ENCODE measurements around the gene WDR62.

The WDR62 gene

DNA sequence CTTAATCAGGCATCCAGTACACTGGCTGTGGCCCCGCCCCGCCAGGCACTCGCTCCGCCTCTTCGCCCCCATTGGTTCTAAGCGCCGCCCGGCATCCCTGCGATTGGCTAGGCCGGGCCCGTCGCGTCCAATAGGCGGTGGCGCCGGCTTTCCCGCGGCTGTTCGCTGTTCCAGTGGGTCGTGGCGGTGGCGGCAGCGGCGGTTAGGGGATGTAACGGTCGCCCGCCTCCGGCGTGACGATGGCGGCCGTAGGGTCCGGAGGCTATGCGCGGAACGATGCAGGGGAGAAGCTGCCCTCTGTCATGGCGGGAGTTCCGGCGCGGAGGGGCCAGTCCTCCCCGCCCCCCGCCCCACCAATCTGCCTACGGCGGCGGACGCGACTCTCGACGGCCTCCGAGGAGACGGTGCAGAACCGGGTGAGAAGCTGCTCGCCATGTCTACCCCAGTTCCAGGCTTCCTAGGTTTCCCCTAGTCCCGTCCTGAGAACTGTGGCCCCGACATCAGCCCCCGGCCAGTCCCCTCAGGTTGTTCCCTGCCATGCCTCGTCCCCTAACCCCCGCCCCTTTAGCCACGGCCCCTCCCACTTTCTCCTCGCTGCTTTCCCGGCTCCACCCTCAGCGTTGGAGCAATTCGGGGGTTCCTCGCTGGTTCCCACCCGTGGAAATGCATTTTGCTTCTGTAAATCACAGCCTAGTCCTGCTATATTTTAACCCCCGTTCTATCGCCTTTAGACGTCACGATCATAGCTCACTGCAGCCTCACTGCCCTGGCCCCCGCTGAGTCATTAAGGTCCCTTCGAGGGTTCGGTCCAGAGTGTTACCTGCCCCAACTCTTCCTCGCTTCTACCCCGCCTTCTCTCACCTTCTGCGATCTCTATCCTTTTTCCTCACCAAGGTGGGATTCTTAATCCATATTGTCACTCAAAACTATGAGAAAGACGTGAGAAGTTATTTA is at the start of gene WDR62:
WDR62 (plus strand) TSS at position 165 of the 954 bp plus-strand sequence; CDS start at position 240, 75 bp downstream.
- peak; percentile 97 to 99 for DNase-seq
- TF ChIP-seq POLR2A (IDR thresholded peaks at IDR 0.05; ENCODE audit: low read length) (peak; percentile 75), GATA1 (IDR thresholded peaks at IDR 0.05; ENCODE audit: low read depth, low read length) (no peak)

DNA sequence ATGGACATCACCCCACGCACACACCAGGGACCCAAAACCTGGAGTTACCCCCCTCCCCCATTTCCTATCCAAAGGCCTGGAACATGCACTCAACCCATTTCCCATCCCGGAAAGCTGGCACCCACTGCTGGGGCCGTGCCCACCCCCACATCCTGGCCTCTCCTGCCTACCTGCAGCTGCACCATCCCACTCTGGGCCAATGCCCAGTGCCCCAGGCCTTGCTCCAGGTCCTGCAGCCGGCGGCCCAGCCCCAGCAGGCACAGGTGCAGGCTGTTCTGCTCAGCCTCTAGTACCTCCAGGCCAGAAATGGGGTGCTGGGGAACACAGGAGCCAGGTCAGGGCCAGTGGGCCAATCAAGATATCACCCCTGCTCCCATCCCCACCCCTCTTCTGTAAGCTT is 47.7 kb upstream of the WDR62 start:
- TF ChIP-seq POLR2A (IDR thresholded peaks at IDR 0.05; ENCODE audit: low read length) (no peak), GATA1 (IDR thresholded peaks at IDR 0.05; ENCODE audit: low read depth, low read length) (no peak)
- DNase-seq, result no peak

- TF ChIP-seq GATA1 (IDR thresholded peaks at IDR 0.05; ENCODE audit: low read depth, low read length) (no peak), POLR2A (IDR thresholded peaks at IDR 0.05; ENCODE audit: low read length) (no peak)
- DNase-seq, result no peak
These were observed 46.2 kb upstream of the WDR62 start, which contains the start of gene SYNE4 for GRCh38 chr19:36008336-36008978. SYNE4 (minus strand) TSS chr19:36008813; CDS start chr19:36008681, 132 bp downstream.

- DNase-seq, result peak; percentile 69
- no peak for TF ChIP-seq GATA1 (IDR thresholded peaks at IDR 0.05; ENCODE audit: low read depth, low read length)
These were observed 45.5 kb upstream of the WDR62 start for GRCh38 chr19:36009220-36009619.

GRCh38 chr19:36009633-36010379 is 44.9 kb upstream of the WDR62 start:
- TF ChIP-seq POLR2A (IDR thresholded peaks at IDR 0.05; ENCODE audit: low read length) (no peak), GATA1 (IDR thresholded peaks at IDR 0.05; ENCODE audit: low read depth, low read length) (no peak)
- DNase-seq, result no peak

GRCh38 chr19:36010402-36010801 is 44.3 kb upstream of the WDR62 start:
- DNase-seq, result no peak
- no peak for TF ChIP-seq POLR2A (IDR thresholded peaks at IDR 0.05; ENCODE audit: low read length)
- TF ChIP-seq GATA1 (IDR thresholded peaks at IDR 0.05; ENCODE audit: low read depth, low read length), result no peak

- TF ChIP-seq POLR2A (IDR thresholded peaks at IDR 0.05; ENCODE audit: low read length), result no peak
- TF ChIP-seq GATA1 (IDR thresholded peaks at IDR 0.05; ENCODE audit: low read depth, low read length), result no peak
- peak; percentile 71 to 75 for DNase-seq
These were observed 41.3 kb upstream of the WDR62 start for GRCh38 chr19:36013280-36014011.

- DNase-seq, result peak; percentile 99
These were observed 40.4 kb upstream of the WDR62 start, which contains the start of gene ALKBH6 for GRCh38 chr19:36014012-36014924. ALKBH6 (minus strand) TSS chr19:36014213; CDS start chr19:36013397, 816 bp downstream.

GRCh38 chr19:36019061-36019670 is 35.5 kb upstream of the WDR62 start:
- TF ChIP-seq GATA1 (IDR thresholded peaks at IDR 0.05; ENCODE audit: low read depth, low read length), result no peak
- TF ChIP-seq POLR2A (IDR thresholded peaks at IDR 0.05; ENCODE audit: low read length), result no peak
- no peak for DNase-seq

More at GRCh38 chr19:36014012-36014924, 40.4 kb upstream of the WDR62 start, which contains the start of gene ALKBH6:
- TF ChIP-seq POLR2A (IDR thresholded peaks at IDR 0.05; ENCODE audit: low read length) (peak; percentile 75), GATA1 (IDR thresholded peaks at IDR 0.05; ENCODE audit: low read depth, low read length) (no peak)

- DNase-seq, result no peak
- TF ChIP-seq POLR2A (IDR thresholded peaks at IDR 0.05; ENCODE audit: low read length) (no peak), GATA1 (IDR thresholded peaks at IDR 0.05; ENCODE audit: low read depth, low read length) (no peak)
These were observed 31.3 kb upstream of the WDR62 start for GRCh38 chr19:36023432-36023831.

DNA sequence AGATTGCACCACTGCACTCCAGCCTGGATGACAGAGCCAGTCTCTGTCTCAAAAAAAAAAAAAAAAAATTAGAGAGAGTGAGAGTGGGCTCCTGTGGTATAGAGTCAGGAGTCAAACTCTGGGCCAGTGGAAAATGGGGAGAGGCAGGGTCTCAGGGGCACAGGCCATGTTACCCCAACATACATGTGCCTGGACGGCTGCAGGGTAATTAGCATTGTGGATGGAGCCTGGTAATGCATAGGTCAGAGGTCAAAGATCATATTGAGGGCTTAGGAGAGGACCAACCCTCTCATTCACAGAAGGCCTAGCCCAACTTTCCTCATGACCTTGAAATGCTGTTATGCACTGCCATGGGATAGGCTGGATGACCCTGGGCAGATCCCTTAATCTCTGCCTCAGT is 29.2 kb upstream of the WDR62 start:
- no peak for DNase-seq
- TF ChIP-seq POLR2A (IDR thresholded peaks at IDR 0.05; ENCODE audit: low read length) (no peak), GATA1 (IDR thresholded peaks at IDR 0.05; ENCODE audit: low read depth, low read length) (no peak)

Data from erythroblast (primary cell).